ENCODE results near the gene PEG3. TPM values are rescaled to one million over a fixed set of nuclear protein-coding genes. Genes with fewer than 3 reads are reported as not detected.

Gene PEG3
- total RNA-seq, 4 donors from 2014 or later, result 9.0 to 14.7 (median 9.8) TPM

DNA sequence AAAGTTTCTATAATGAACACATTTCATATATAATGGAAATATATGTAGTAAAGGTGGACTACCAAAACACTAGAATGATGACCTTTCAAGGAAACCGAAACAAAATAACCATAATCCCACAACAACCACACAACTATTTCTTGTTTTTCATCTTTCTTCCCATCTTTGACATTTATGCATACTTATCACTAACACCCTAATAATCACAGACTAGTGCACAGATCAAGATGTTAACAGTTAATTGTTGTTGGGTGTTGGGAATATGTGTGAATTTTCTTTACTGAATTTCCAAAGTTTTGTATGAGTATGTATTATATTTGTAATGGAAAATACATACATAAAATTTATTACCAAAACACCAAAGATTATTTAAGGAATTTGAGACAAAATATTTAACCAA lies 30.3 kb downstream of the PEG3 start:
- H3K36me3 ChIP-seq, result peaks cover 0 to 47% (median 0%) of the 10 kb centered on the region in 3 donors
- TF ChIP-seq, protein P1, sequence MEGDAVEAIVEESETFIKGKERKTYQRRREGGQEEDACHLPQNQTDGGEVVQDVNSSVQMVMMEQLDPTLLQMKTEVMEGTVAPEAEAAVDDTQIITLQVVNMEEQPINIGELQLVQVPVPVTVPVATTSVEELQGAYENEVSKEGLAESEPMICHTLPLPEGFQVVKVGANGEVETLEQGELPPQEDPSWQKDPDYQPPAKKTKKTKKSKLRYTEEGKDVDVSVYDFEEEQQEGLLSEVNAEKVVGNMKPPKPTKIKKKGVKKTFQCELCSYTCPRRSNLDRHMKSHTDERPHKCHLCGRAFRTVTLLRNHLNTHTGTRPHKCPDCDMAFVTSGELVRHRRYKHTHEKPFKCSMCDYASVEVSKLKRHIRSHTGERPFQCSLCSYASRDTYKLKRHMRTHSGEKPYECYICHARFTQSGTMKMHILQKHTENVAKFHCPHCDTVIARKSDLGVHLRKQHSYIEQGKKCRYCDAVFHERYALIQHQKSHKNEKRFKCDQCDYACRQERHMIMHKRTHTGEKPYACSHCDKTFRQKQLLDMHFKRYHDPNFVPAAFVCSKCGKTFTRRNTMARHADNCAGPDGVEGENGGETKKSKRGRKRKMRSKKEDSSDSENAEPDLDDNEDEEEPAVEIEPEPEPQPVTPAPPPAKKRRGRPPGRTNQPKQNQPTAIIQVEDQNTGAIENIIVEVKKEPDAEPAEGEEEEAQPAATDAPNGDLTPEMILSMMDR (IDR thresholded peaks at IDR 0.05), result no peak
- TF ChIP-seq EP300 (IDR thresholded peaks at IDR 0.05) (no peak), POLR2A (IDR thresholded peaks at IDR 0.05) (no peak)
- DNase-seq (ENCODE audit: low spot score in 2 of 2), result no peak
- 86 to 90% methylated on average over 1 of the region's 1 CpG for WGBS, 2 donors
- H3K4me1 ChIP-seq, result no peaks in the 10 kb centered on the region
- no peak overlapping the region for H3K27ac ChIP-seq
- no peaks in the 10 kb centered on the region for H3K27me3 ChIP-seq
- no peak overlapping the region for H3K4me3 ChIP-seq
- peaks cover 0 to 37% (median 3%) of the 10 kb centered on the region in 4 donors for H3K9me3 ChIP-seq

DNA sequence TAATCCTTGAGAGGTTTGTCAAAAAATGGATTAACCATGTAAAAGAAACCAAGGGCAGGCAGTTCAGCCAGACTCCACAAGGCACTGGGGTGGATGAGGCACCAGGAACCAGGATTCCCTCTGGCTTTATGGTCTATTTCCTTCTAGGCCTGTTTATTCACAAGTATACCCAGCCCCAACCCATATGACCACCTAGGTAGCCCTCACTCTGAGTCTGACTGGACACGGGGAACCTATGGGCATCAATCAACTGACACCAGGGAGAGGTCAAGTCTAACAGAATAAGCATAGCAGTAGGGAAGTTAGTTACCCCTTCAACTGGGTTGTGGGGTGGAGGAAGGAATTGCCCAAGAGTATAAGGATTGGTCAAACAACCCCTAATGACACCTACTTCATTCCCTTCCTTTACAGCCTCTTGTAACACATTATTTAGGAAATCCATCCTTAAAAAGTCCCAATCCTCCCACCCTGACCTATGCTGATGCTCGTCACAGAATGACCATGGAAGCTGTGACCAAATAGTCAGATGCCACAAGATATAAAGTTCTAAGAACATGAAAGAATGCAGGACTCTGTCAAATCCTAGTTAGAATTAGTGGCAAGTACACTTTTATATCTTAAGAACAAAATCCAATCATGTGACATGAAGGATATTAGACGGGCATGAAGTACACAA lies 31.7 kb downstream of the PEG3 start:
- Histone ChIP-seq H3K9me3 (peaks cover 0 to 47% (median 3%) of the 10 kb centered on the region in 4 donors), H3K36me3 (peaks cover 0 to 34% (median 0%) of the 10 kb centered on the region in 3 donors), H3K27me3 (no peaks in the 10 kb centered on the region), H3K4me3 (no peak overlapping the region), H3K4me1 (no peaks in the 10 kb centered on the region), H3K27ac (no peak overlapping the region)
- 79 to 81% methylated on average over 3 of the region's 3 CpGs for WGBS, 2 donors
- TF ChIP-seq, protein P1 (IDR thresholded peaks at IDR 0.05), result no peak
- TF ChIP-seq POLR2A (IDR thresholded peaks at IDR 0.05), result no peak
- TF ChIP-seq EP300 (IDR thresholded peaks at IDR 0.05), result no peak
- DNase-seq (ENCODE audit: low spot score in 2 of 2), result no peak

DNA sequence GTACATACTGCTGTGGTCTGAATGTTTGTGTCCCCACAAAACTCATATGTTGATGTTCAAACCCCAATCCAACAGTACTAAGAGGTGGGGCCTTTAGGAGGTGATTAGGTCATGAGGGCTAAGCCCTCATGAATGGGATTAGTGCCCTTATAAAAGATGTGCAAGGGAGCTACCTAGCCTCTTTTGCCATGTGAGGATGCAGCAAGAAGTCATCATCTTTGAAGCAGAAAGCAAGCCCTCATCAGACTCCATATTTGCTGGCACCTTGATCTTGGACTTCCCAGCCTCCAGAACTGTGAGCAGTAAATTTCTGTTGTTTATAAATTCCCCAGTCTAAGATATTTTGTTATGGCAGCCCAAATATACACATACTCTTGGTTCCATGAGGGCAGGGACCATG lies 33.9 kb downstream of the PEG3 start:
- Histone ChIP-seq H3K27me3 (no peaks in the 10 kb centered on the region), H3K4me1 (no peaks in the 10 kb centered on the region), H3K4me3 (no peak overlapping the region), H3K9me3 (peaks cover 0 to 66% (median 3%) of the 10 kb centered on the region in 4 donors), H3K36me3 (peaks cover 0 to 21% (median 0%) of the 10 kb centered on the region in 3 donors), H3K27ac (no peak overlapping the region)
- DNase-seq (ENCODE audit: low spot score in 2 of 2), result no peak
- TF ChIP-seq EP300 (IDR thresholded peaks at IDR 0.05), result no peak
- TF ChIP-seq, protein P1 (IDR thresholded peaks at IDR 0.05), result no peak
- no peak for TF ChIP-seq POLR2A (IDR thresholded peaks at IDR 0.05)

Small RNAs within 50 kb of the gene (small RNA-seq; reads per million reads assigned to genes)
- not detected for gene AC006115.2

Other genes with a start within 250 kb of the PEG3 start
- 10 to 100 TPM in 3 of 4 donors, 1 to 10 TPM in 1; 9.0 to 13.2 (median 12.8) TPM for gene ZNF71, start 245.4 kb downstream of the PEG3 start, total RNA-seq
- under 1 TPM in 3 of 4 donors, not detected in 1; 0.60 to 0.84 (median 0.78) TPM for gene SMIM17, start 197.6 kb downstream of the PEG3 start, total RNA-seq
- 10 to 100 TPM in 3 of 4 donors, 1 to 10 TPM in 1; 9.6 to 14.7 (median 11.7) TPM for gene ZNF835, start 169.0 kb downstream of the PEG3 start, total RNA-seq
- not detected for gene ZIM2, start within 50 bp of the PEG3 start, total RNA-seq